Endothelial cell of umbilical vein (primary cell): ENCODE data around the gene CTSW.

Experiments used
- POLR2A ChIP-seq: IDR thresholded peaks from 2 replicates; pipeline ENCODE4 v1.6.1; 2012; ENCODE audit warnings: low read depth, mild to moderate bottlenecking, control low read depth, low read length
- POLR2AphosphoS5 ChIP-seq: IDR thresholded peaks from 2 replicates; pipeline ENCODE4 v1.6.1; 2012; ENCODE audit warnings: low read depth, mild to moderate bottlenecking, control low read depth, low read length, moderate library complexity; ENCODE audit not compliant: insufficient read depth
- TF ChIP-seq, protein P1 (sequence below), 2 donors: IDR thresholded peaks; 1 replicate in 1 of 2; 2 replicates in 1 of 2; pipeline ENCODE4 v1.5.1; 2011; ENCODE audit warnings: low read length in 2 of 2, mild to moderate bottlenecking in 2 of 2, moderate library complexity in 2 of 2, control low read depth in 1 of 2, inconsistent platforms in 1 of 2, low read depth in 1 of 2; ENCODE audit not compliant: insufficient read depth in 1 of 2; ENCODE audit errors: extremely low read depth in 1 of 2

DNA sequence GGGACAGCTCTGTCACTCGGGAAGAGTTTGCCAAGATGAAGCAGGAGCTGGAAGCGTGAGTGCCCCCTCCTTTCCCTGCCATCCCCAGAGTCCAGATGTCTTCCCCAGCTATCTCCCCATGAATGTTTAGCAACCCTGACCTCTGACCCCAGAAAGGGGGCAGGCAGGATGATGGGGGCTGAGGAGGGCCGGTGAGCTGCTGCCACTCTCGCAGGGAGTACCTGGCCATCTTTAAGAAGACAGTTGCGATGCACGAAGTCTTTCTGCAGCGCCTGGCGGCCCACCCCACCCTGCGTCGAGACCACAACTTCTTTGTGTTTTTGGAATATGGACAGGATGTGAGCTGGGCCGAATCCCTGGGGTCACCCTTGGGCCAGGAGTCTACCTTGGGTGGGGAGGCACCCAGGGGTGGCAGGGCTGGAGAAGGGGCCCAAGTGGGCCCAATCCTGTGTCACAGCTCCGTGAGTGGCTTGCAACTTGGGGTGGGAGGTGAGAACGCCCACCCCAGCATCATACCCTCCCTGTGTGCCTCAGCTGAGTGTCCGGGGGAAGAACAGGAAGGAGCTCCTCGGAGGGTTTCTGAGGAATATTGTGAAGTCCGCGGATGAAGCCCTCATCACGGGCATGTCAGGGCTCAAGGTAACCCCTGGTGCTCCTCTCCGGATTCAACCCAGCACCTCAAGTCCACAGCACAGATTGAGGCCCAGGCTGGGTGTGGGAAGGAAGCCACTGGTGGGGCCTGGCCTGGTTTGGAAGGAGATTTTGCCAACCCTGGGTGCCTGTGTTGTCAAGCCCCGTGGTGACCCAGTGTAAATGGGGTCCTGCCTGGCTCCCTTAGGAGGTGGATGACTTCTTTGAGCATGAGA, 29.2 kb upstream of the CTSW start:
- TF ChIP-seq, protein P1, sequence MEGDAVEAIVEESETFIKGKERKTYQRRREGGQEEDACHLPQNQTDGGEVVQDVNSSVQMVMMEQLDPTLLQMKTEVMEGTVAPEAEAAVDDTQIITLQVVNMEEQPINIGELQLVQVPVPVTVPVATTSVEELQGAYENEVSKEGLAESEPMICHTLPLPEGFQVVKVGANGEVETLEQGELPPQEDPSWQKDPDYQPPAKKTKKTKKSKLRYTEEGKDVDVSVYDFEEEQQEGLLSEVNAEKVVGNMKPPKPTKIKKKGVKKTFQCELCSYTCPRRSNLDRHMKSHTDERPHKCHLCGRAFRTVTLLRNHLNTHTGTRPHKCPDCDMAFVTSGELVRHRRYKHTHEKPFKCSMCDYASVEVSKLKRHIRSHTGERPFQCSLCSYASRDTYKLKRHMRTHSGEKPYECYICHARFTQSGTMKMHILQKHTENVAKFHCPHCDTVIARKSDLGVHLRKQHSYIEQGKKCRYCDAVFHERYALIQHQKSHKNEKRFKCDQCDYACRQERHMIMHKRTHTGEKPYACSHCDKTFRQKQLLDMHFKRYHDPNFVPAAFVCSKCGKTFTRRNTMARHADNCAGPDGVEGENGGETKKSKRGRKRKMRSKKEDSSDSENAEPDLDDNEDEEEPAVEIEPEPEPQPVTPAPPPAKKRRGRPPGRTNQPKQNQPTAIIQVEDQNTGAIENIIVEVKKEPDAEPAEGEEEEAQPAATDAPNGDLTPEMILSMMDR (IDR thresholded peaks at IDR 0.05; ENCODE audit: extremely low read depth in 1 of 2, insufficient read depth in 1 of 2, low read depth in 1 of 2, low read length in 2 of 2), result no peak
- TF ChIP-seq POLR2A, result no peak
- TF ChIP-seq POLR2AphosphoS5, result peak; percentile 55
